Measurements from ENCODE around the gene ACTN2. TPM values are rescaled to one million over a fixed set of nuclear protein-coding genes. Genes with fewer than 3 reads are reported as not detected.
"Not testable (repeated sequence)": the region's sequence is repeated elsewhere in the genome, so short reads cannot be mapped to it uniquely, and the experiment has no call there.

ACTN2 gene
- 2,228 TPM for polyA plus RNA-seq (ENCODE audit: insufficient read length)

DNA sequence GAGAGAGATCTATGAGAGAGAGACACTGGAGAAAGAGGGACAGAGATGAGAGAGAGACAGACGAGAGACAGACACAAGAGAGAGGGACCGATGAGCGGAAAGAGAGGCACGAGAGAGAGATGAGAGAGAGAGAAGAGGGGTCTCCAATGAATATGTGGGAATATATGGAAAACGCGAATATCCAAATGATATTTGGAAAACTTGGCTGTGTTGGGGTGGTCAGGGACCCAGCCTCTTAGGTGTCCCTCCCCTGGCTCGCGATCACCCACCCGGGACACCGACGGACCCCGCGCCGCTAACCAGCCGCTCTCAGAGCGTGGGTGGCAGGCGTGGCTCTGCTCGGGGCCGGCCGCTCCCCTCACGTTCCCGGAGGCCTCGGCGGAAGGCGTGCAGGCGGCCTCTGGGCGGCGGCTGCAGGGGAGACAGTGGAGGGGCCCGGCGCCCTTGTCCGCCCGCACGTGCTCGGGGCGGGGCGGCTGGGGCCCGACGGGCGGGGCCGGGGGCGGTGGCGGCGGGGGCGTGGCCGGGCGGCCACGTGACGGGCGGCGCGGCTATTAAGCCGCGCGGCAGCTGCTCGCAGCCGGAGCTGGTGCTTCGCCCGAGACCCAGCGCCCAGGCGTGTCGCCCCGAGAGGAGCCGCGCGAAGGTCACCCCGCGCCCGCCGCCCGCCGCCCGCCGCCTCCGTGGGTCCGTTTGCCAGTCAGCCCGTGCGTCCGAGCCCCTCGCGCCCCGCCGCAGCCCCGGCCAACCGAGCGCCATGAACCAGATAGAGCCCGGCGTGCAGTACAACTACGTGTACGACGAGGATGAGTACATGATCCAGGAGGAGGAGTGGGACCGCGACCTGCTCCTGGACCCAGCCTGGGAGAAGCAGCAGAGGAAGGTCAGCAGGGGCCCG, at the start of gene ACTN2:
Gene ACTN2 (plus strand): TSS at position 583 of the 898 bp plus-strand sequence. CDS start 175 bp downstream, at position 758.
- peak; percentile 48 for DNase-seq

DNA sequence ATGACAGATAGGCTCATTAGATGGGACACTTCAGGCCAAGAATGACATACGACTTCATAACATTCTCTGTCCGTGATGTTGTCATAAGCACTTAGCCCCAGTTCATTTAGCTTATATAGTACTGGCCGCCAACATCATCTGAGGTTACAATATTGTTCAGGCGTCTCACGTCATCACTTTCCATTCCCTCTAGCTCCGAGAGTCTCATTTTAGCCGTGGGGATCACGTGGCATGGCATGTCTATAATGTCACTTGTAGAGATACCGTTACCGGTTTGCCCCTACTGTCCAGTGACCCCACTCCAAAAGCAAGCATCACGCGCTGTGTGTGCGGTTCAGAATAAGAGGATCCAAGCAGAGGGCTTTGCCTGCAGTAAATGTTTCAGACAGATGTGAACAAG, 47.4 kb upstream of the ACTN2 start:
- peak; percentile 24 for DNase-seq

DNA sequence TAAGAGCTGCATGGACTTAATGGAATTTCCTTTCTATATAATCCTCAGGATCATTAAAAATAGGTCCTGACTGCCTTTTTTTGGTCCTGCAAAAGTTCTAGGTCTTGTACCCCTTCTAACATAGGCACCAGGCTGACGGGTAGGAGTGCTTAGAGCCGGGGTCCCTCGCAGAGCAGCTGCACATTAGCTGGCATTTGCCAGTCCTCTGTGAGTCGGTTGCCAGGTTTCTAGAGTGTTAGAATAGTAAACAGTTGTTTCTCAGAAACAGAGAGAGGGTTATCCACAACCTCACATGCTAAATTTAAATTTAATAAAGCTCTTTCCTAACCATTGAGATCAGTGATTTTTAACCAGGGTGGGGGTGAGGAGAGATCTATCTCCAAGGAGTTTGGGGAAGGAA, 46.6 kb upstream of the ACTN2 start:
- DNase-seq: no peak

DNA sequence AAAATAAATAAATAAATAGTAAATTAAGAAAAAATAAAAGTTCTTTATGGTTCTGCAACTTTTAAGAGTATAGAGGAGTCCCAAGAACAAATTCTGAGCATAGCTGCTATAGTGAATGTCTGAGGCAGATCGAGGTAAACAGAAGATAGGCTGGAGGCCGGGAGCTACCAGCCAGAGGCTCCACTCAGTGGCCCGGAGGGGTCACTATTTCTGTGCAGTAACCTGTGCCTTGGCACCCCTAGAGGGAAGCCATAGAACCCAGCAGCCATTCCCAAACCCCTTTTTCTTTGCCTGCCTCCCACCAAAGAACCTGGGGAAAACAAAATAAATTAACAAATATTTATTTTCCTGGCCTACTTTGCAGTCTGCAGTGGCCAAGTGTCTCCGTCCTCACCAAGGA, 43.5 kb upstream of the ACTN2 start:
- DNase-seq: no peak

DNA sequence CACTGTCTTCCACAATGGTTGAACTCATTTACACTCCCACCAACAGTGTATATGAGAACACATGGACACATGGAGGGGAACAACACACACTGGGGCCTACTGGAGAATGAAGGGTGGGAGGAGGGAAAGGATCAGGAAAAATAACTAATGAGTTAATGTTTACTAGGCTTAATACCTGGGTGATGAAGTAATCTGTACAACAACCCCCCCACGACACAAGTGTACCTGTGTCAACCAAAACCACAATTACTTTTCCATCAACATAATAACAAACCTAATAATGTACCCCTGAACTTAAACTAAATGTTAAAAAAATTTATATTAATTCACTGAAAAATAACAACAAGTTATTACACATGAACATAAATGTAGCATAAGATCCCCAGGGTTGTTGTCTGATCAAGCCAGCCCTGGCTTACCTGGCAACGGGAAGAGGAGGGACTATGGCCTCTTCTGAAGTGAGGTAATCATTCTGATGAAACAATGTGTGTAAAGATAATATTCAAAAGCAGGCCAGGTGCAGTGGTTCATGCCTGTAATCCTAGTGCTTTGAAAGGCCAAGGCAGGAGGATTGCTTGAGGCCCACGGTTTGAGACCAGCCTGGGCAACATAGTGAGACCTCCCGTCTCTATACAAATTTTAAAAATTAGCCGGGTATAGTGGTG, 41.2 kb upstream of the ACTN2 start:
- no peak for DNase-seq

DNA sequence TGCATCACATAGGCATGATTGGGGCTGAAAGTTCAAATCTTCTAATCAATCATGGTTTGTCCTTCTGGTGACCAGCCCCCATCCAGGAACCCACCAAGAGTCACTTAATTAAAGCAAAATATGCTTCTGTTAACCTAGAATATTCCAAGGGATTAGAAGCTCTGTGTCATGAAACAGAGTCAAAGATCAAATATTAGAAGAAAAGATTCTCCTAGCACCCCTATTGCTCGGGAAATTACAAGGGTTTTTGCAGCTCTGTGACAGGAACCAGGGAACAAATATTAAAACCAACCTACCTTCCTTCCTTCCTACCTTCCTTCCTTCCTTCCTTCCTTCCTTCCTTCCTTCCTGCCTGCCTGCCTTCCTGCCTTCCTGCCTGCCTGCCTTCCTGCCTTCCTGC, 31.8 kb upstream of the ACTN2 start:
- DNase-seq: no peak

DNA sequence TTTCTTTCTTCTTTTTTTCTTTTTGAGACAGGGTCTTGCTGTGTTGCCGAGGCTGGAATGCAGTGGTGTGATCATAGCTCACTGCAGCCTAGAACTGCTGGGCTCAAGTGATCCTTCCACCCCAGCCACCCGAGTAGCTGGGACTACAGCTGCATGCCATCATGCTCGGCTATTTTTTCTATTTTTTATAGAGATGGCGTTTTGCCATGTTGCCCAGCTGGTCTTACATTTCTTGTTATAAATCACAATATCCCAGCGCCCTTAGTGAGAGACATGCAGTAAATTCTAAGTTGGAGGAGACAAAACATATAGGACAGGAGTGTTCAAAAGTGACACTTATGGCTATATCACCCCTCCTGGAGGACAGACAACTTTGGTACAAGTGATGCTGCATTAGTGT, 31.3 kb upstream of the ACTN2 start:
- no peak for DNase-seq

DNA sequence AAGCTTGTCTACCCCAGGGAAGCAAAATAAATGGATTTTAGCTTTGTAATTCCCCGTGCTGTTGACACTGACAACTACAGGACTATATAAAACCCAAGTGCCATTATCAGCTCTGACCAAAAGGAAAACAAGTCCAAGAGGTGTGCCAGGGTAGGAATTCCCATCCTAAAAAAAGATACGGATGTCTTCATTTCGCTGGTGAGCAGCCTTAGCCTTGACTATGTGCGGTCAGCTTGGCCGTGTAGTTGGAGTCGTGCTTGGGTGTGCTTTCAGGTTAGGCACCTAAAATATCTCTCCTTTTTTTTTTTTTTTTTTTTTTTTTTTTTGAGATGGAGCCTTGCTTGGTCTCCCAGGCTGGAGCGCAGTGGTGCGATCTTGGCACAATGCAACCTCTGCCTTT, 28.9 kb upstream of the ACTN2 start:
- no peak for DNase-seq

DNA sequence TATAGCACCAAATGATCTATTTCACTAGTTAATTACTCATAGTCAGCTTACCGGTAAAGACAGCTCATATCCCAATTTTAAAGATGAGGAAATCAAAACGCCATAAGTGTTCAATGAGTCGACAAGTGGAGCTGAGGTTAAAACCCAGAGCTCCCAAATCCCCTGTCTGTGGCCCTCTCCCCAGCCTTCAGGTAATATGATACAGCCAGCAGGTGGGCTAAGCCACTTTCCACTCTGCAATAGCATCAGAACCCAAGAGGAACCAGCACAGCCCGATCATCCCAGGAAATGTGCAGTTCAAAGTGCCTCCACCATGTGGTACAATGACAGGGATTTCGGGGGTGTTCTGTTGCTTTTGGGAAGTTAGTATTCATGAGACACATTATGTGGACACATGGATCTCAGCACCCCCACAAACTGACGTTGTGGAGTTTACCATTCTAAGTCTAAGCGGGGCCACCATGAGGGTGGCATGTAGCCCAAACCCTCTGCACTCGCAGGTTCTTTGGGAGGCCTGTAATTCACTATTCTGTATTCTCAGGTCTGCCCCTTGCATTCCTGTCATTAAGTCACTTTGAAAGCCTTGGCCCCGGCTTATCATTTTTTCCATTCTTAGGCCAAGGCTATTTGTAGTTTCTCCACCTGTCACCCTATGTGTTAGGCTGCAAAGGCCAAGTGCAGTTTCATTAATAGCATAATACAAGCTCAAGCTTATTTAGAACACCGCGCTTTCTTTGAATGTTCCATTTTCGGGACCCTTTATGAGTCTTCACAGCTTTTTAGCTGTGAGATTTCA, 26.3 kb upstream of the ACTN2 start:
- DNase-seq: no peak

DNA sequence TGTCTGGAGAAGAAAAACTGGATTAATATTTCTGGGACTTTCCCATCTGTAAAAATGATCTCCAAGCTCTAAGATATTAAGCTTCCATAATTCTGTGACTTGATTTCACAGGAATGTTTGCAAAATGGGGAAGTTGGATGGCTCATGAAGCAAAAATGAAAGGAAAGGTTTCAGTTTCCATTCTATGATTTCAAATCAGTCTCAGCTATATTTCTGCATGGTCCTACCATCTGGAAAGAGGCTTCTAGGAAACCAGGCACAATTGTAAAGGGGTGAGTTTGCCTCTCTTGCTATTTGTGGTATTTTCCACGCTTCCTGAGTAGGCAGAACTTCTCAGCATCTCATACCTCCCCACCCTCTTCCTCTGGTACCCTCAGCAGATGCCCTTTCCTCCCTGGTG, 22.4 kb upstream of the ACTN2 start:
- no peak for DNase-seq

DNA sequence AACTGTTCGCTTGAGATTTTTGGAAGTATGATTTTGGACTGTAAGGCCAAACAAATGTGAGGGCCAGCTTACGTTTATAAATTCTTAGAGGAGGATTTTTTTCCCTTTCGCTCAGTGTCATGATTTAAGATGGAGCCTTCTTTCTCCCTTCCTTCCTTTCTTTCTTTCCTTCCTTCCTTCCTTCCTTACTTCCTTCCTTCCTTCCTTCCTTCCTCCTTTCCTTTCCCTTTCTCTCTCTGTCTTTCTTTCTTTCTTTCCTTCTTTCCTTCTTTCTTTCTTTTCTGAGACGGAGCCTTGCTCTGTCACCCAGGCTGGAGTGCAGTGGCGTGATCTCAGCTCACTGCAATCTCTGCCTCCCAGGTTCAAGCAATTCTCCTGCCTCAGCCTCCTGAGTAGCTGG, 17.4 kb upstream of the ACTN2 start:
- not testable (repeated sequence) for DNase-seq

DNA sequence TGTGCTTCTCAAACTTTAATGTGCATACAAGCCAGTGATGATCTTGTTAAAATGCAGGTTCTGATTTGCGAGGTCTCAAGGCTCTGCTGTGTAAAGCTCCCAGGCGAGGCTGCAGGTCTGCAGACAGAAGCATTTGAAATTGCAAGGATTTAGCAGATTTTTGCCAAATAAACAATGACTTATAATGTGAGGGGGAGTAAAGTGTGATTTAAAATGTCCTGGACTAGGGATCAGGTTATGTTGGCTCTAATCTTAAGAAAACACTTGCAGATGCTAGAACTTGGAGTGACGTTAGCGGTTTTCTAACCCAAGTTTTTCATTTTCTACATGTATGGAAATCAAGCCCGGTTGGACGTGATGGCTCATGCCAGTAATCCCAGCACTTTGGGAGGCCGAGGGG, 16.2 kb upstream of the ACTN2 start:
- DNase-seq: no peak

DNA sequence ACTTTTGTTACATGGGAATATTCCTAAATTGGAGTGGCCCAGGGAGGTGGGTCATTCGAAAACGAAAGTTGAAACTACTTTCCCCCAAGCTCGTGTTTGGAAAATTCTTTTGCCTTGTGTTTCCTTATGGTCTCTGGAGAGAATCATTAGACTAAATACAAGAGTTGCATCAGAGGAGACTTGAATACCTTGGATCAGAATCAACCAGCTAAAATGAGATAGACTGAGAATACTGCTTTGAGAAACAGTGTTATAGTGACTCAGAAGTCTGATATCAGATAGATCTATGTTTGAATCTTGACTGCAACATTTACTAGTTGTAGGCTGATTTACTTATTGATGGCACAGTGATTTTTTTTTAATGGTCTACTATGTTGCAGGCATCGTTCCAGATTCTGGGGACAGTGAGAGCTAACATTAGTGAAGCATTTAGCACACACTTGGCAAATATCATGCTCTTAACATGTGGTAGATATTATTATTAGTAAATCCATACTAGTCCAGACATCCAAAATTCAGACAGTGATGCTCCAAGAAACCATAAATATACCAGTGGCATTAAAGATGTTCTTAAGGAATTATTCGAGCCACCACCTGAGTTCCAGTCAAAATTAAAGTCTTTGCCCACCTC, 12.9 kb upstream of the ACTN2 start:
- no peak for DNase-seq

DNA sequence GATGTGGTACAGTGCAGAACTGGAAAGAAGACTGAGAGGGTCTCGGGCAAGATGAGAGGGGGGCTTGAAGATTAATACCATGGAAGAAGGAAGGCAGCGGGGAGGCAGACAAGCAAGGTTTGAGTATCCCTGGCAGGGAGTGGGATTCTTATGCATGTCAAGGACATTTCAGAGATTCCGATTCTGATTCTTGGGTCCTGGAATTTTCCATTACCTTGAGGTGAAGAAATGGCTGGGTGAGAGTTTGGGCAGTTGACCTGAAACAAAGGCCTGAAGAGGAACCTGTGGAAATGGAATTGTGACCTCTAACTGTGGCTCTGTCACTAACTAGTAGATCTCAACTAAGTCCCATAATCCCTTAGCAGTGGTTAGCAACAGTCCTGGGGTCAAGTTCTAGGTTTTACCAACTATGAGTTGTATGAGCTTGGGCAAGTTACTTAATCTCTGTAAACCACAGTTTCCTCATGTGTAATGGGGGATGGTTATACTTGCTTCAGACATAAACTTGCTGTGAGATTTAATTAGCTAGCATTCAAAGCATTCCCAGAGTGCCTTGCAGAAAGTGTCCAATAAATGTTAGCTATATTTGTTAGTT, 8.6 kb upstream of the ACTN2 start:
- DNase-seq: no peak

DNA sequence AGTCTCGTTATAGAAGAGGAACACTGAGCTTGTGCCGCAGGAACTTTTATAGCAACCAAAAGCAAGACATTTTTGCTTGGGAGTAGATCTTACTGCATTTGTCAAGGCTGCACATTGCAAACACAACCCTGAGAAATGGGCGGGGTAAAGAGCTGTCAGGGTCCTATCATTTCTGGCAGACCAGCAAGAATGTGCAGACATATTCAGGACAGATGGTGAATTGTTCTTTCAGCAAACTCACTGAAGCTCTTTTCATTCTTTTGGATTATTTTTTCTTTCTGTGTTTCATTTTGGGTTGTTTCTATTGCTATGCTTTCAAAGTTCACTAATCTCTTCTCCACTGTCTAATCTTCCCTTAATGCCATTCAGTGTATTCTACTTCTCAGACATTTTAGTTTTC, 5.1 kb upstream of the ACTN2 start:
- no peak for DNase-seq

DNA sequence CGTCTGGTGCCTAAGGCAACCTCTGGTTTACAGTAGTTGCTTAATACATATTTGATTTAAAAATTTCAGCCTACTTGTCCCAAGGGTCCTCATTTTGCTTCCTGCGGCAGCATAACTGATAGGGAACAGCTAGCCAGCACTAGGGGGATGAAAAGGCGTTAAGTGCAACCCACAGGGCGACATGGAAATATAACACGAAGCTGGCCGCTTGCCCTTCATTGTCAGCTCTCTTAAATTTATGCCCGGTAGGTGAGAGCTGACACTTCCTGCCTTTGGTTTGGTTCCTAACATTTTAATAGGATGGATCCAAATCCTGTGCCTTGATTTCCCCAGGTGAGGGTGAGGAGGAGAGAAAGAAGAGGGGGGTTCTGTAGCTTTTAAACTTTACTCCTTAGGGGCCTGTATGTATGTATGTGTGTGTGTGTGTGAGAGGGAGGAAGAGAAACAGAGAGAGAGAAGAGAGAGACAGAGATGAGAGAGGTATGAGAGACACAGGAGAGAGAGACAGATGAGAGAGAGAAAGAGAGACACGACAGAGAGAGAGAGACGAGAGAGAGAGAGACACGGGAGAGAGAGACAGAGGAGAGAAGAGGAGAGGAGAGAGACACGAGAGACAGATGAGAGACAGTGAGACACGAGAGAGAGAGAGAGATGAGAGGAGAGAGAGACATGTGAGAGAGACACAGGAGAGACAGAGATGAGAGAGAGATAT, 938 bp upstream of the ACTN2 start:
- no peak for DNase-seq

DNA sequence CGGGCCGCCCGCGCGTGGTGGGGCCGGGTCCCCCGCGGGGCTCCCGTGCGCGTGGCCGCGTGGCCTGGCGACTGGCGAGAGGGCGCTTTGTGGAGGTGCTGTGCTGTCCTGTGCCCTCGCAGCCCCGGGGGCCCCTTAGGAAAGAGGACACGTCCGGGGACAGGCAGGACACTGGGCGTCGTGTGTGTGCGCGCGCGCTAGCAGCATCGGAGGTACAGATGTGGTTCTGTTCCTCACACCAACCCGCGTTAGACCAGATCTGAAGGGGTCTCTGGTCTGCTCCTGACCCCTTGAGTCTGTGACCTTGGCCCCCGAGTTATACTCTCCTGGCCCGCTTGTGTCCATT, 489 bp downstream of the ACTN2 start:
- DNase-seq: no peak

DNA sequence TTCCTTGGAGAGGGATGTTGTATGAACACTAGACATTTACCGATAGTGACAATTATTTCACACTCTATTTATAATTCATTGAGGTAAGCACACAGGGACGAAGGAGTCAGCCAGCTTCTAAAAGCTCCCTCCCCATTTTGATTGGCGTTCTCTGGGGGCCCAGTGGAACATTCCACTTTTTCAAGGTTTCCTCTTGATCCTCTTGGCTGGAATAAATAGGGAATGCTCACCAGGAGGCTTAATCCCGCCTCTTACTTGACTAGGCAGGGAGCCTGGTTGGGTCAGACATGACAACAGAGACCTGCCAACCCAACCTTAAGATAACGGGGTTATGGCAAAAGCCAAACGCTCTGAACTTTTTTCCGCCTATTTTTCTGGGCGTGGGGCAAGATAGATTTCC, 974 bp downstream of the ACTN2 start:
- no peak for DNase-seq

DNA sequence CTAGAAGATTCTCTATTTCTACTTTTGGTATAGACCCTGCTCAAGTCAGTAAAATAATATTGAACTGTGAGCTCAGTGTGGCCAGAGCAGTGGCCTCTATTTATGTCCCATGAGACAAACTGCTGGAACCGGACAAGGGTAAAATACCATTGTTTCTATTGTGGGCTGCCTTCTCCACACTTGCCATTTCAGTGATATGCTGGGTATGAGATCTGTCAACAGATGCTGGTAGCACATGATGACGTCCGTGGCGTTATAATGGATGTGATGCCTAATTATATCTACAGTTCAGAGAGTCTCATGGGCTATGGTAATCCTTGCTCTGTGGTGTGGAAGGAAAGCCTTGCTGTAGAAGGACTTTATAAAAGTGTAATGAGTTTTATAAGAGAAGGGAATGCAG, 2.4 kb downstream of the ACTN2 start:
- no peak for DNase-seq

DNA sequence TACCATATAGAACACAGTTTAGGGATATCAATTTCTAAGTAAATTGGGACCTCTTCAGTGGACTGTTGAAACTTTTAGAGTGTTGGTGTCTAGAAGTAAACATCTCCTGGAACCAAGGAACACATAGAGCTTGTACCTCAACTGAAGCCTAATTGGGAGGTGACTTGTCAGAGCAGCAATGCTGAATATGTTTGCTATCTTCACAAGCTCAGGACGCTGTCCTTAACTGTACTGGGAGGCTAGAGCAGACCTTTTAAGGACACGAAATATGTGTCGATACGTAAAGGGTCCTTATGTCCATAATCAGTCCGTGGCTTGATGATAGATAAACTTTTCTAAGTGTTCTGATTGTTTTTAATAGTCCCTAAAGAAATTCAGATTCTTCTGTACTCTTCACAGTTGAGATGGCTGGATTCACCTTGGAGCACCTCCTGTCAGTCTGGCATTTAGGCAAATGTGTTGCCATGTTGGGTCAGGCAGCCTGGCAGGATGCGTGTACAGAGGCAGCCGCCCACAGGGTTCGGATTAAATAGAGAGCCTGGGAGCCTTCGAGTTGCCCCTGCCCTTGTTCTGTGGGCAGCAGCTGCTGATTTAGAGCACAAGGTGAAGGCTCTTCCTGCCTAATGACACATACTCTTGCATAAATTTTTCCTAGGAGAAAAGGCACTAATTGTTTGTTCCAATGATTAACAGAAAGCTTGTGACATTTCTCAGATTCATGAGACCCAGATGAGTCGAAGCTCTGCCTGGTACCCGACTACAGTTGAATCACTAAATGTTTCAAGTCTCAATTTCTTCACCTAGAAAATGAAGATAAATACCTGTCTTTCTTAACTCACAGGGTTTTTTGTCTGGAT, 3.6 kb downstream of the ACTN2 start:
- no peak for DNase-seq

DNA sequence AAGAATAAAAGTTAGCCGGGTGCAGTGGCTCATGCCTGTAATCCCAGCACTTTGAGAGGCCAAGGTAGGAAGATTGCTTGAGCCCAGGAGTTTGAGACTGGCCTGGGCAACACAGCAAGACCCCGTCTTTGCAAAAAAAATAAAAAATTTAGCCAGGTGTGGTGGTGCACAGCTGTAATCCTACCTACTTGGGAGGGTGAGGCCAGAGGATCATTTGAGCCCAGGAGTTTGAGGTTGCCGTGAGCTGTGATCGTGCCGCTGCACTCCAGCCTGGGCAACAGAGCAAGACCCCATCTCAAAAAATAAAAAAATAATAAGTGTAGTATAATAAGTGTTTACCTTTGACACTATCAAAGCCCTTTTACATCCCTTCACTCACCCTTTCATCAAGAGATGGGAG, 5.0 kb downstream of the ACTN2 start:
- DNase-seq: no peak

Data from hindlimb muscle (tissue), 1 donor.